Measurements from ENCODE around the gene CR1.
A peak's percentile ranks its signal among the peaks of the same experiment; 100 is the strongest.
"Not testable (repeated sequence)": the region's sequence is repeated elsewhere in the genome, so short reads cannot be mapped to it uniquely, and the experiment has no call there.

CR1 gene

GRCh38 chr1:207581496-207582153, 85.7 kb downstream of the CR1 start:
- no peak for DNase-seq (ENCODE audit: low read depth in 2 of 2)

GRCh38 chr1:207589506-207589905, 93.5 kb downstream of the CR1 start:
- not testable (repeated sequence) for DNase-seq (ENCODE audit: low read depth in 2 of 2)

GRCh38 chr1:207591205-207591604, 95.2 kb downstream of the CR1 start:
- DNase-seq (ENCODE audit: low read depth in 2 of 2), result not testable (repeated sequence)

- not testable (repeated sequence) for DNase-seq (ENCODE audit: low read depth in 2 of 2)
Measured at GRCh38 chr1:207594095-207594494, 98.1 kb downstream of the CR1 start.

GRCh38 chr1:207603777-207604176, 107.8 kb downstream of the CR1 start:
- DNase-seq (ENCODE audit: low read depth in 2 of 2), result no peak

- DNase-seq (ENCODE audit: low read depth in 2 of 2), result no peak
Measured at GRCh38 chr1:207605444-207606361, 109.7 kb downstream of the CR1 start.

GRCh38 chr1:207606362-207606755, 110.4 kb downstream of the CR1 start:
- no peak for DNase-seq (ENCODE audit: low read depth in 2 of 2)

GRCh38 chr1:207612762-207613161, 116.8 kb downstream of the CR1 start:
- no peak for DNase-seq (ENCODE audit: low read depth in 2 of 2)

- DNase-seq (ENCODE audit: low read depth in 2 of 2), result peak in 1 of 2 donors; percentile 3
Measured at GRCh38 chr1:207619871-207620542, 124.0 kb downstream of the CR1 start.

- no peak for DNase-seq (ENCODE audit: low read depth in 2 of 2)
Measured at GRCh38 chr1:207620543-207620893, 124.6 kb downstream of the CR1 start.

- not testable (repeated sequence) for DNase-seq (ENCODE audit: low read depth in 2 of 2)
Measured at GRCh38 chr1:207625504-207626071, 129.6 kb downstream of the CR1 start.

GRCh38 chr1:207626972-207627337, 131.0 kb downstream of the CR1 start:
- DNase-seq (ENCODE audit: low read depth in 2 of 2), result no peak

- no peak for DNase-seq (ENCODE audit: low read depth in 2 of 2)
Measured at GRCh38 chr1:207627496-207627895, 131.5 kb downstream of the CR1 start.

- no peak for DNase-seq (ENCODE audit: low read depth in 2 of 2)
Measured at GRCh38 chr1:207628776-207629175, 132.8 kb downstream of the CR1 start.

GRCh38 chr1:207631137-207631536, 135.2 kb downstream of the CR1 start:
- no peak for DNase-seq (ENCODE audit: low read depth in 2 of 2)

GRCh38 chr1:207633226-207633625, 137.3 kb downstream of the CR1 start:
- no peak for DNase-seq (ENCODE audit: low read depth in 2 of 2)

GRCh38 chr1:207633699-207634289, 137.8 kb downstream of the CR1 start:
- DNase-seq (ENCODE audit: low read depth in 2 of 2), result not testable (repeated sequence)

- DNase-seq (ENCODE audit: low read depth in 2 of 2), result not testable (repeated sequence)
Measured at GRCh38 chr1:207634293-207634692, 138.3 kb downstream of the CR1 start.

GRCh38 chr1:207635569-207636186, 139.7 kb downstream of the CR1 start:
- DNase-seq (ENCODE audit: low read depth in 2 of 2), result not testable (repeated sequence)

GRCh38 chr1:207638487-207639145, 142.7 kb downstream of the CR1 start:
- DNase-seq (ENCODE audit: low read depth in 2 of 2), result not testable (repeated sequence)

GRCh38 chr1:207639362-207639761, 143.4 kb downstream of the CR1 start:
- DNase-seq (ENCODE audit: low read depth in 2 of 2), result not testable (repeated sequence)

Data from activated CD4-positive, alpha-beta T cell treated with anti-CD3 and anti-CD28 coated beads for 24 hours (primary cell).